ENCODE measurements around the gene ZNF385C. TPM values are rescaled to one million over a fixed set of nuclear protein-coding genes. Genes with fewer than 3 reads are reported as not detected.

The ZNF385C gene
- total RNA-seq, 4 donors from 2014 or later: 0.26 to 0.78 TPM; not detected in 2

DNA sequence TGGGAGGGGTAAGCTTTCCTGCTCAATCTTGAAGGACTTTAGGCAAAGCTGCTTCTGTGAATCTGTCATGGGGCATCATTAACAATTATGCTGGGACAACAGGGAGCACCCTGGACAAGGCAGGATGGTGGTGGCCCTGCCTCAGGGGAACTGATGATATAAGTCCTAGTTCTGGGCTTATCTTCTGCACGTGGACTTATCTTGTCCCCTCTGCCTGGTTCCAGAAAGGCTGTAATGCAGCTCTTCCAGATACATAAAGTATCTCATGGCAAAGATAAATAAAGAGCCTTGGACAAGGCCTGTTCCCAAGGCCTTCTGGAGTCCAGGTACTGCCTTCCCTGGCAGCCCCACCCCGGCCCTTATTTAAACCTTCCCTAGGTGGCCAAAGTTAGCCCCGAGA lies 6.0 kb upstream of the ZNF385C start:
- H3K27ac ChIP-seq: no peak overlapping the region
- no peaks in the 10 kb centered on the region for H3K36me3 ChIP-seq
- peaks cover 12 to 20% of the 10 kb centered on the region in 2 donors for H3K4me1 ChIP-seq
- H3K4me3 ChIP-seq: no peak overlapping the region
- ATAC-seq (no peak), DNase-seq (no peak)
- intact Hi-C loops (cut with DNase I; ENCODE audit: low total_unique reads) (no loop called here), in situ Hi-C loops (cut with MboI; ENCODE audit: low sequenced_read_pairs in 4 of 4) (loop anchor here in 3 of 4 donors (5.0 to 10.0 kb wide), 2 partner anchors 37 to 79 kb away; partner anchors contain the start of gene NKIRAS2 (in 1 of the 3))
- H3K9me3 ChIP-seq: no peaks in the 10 kb centered on the region
- no peaks in the 10 kb centered on the region for H3K27me3 ChIP-seq
- TF ChIP-seq, protein P1, sequence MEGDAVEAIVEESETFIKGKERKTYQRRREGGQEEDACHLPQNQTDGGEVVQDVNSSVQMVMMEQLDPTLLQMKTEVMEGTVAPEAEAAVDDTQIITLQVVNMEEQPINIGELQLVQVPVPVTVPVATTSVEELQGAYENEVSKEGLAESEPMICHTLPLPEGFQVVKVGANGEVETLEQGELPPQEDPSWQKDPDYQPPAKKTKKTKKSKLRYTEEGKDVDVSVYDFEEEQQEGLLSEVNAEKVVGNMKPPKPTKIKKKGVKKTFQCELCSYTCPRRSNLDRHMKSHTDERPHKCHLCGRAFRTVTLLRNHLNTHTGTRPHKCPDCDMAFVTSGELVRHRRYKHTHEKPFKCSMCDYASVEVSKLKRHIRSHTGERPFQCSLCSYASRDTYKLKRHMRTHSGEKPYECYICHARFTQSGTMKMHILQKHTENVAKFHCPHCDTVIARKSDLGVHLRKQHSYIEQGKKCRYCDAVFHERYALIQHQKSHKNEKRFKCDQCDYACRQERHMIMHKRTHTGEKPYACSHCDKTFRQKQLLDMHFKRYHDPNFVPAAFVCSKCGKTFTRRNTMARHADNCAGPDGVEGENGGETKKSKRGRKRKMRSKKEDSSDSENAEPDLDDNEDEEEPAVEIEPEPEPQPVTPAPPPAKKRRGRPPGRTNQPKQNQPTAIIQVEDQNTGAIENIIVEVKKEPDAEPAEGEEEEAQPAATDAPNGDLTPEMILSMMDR (IDR thresholded peaks at IDR 0.05 in 4 of 5, conservative IDR thresholded peaks at IDR 0.05 in 1 of 5): no peak
- TF ChIP-seq POLR2A (IDR thresholded peaks at IDR 0.05): no peak

DNA sequence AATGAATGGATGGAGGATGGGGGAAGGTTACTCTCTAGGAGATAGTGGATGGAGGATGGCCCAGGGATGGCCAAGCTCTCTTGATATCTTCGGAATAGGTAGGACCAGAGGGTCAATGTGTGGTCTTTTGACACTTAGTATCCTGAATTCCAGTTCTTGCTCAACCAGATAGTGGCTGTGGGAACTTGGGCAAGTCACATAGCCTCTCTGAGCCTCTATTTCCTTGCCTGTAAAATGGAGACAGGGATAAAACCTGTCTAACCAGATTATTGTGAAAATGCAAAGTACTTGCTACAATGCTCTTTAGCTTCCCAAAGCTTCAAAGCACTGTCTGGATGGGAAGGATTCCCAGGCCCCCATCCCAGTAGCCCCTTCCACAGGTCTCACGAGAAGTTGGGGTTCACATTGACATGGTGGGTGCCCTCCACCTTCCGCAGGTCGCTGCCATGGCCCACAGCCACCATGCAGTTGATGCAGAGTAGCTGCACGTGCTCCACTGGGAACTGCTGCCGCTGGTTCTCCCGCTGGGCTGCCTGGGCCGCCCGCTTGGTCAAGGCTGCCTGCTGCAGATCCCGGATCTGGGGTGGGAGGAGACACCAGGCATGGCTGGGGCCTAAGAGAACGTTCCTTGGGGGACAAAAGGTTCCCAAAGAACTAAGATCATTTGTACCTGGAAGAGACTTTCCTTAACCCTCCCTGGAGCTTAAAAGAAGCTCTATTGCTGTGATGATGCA lies 5.1 kb upstream of the ZNF385C start:
- in situ Hi-C loops (cut with MboI; ENCODE audit: low sequenced_read_pairs in 4 of 4) (loop anchor here in 3 of 4 donors (5.0 to 10.0 kb wide), 2 partner anchors 36 to 79 kb away; partner anchors contain the start of gene NKIRAS2 (in 1 of the 3)), intact Hi-C loops (cut with DNase I; ENCODE audit: low total_unique reads) (no loop called here)
- Histone ChIP-seq H3K27me3 (no peaks in the 10 kb centered on the region), H3K4me3 (no peak overlapping the region), H3K9me3 (no peaks in the 10 kb centered on the region), H3K4me1 (peaks cover 12 to 20% of the 10 kb centered on the region in 2 donors), H3K27ac (no peak overlapping the region), H3K36me3 (no peaks in the 10 kb centered on the region)
- no peak for DNase-seq
- no peak for ATAC-seq
- TF ChIP-seq, protein P1 (IDR thresholded peaks at IDR 0.05 in 4 of 5, conservative IDR thresholded peaks at IDR 0.05 in 1 of 5): no peak
- TF ChIP-seq POLR2A (IDR thresholded peaks at IDR 0.05): no peak

DNA sequence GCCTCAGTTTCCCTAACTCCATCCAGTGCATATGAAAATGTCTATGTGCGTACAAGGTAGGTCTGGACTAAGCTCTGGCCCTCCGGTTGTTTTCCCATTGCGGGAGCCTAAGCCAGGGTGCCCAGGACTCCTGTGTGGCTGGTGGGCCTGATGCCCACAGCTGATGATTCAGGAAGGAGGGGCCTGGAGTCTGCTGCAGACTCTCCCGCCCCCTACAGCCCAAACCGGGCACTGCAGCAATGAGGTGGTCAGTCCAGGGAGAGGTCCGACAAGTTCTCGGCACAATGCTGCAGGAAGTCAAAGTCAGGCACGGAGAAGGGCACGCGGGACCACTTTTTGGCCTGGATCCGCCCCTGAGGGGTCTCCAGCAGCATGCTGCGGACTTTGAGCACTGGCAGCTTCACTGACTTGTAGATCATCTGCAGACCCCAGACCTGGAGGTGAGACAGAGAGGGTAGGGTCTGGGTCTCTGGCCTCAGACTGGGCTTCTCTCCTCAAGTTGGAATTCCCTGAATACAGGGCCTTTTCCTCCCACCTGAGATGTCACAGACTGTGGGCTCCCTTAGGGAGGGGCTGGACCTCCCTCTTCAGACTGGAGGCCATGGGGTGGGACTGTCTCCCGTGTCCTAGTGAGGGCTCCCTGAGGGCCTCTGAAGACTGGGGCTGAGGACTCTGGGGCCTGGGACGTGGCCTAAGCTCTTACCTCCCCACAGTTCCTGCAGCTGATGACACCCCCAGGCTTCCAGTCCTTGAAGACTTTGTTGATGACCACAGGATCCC lies 3.4 kb upstream of the ZNF385C start:
- ATAC-seq: peak; percentile 85 to 96
- H3K36me3 ChIP-seq: no peaks in the 10 kb centered on the region
- no peaks in the 10 kb centered on the region for H3K9me3 ChIP-seq
- TF ChIP-seq POLR2A (IDR thresholded peaks at IDR 0.05): no peak
- TF ChIP-seq, protein P1 (IDR thresholded peaks at IDR 0.05 in 4 of 5, conservative IDR thresholded peaks at IDR 0.05 in 1 of 5): peak; percentile 89 to 96 (median 93)
- H3K4me3 ChIP-seq: peak overlapping the region in 1 of 4 donors; percentile 9
- peak; percentile 37 to 83 for DNase-seq
- H3K27me3 ChIP-seq: peaks cover 0 to 11% (median 8%) of the 10 kb centered on the region in 3 donors
- H3K4me1 ChIP-seq: peaks cover 12 to 15% of the 10 kb centered on the region in 2 donors
- H3K27ac ChIP-seq: no peak overlapping the region
- intact Hi-C loops (cut with DNase I; ENCODE audit: low total_unique reads) (loop anchor here (1.0 kb wide), 3 partner anchors 34 to 135 kb away; partner anchors contain the start of gene CNP), in situ Hi-C loops (cut with MboI; ENCODE audit: low sequenced_read_pairs in 4 of 4) (loop anchor here in 3 of 4 donors (5.0 to 10.0 kb wide), 2 partner anchors 34 to 77 kb away; partner anchors contain the start of gene NKIRAS2 (in 1 of the 3))

DNA sequence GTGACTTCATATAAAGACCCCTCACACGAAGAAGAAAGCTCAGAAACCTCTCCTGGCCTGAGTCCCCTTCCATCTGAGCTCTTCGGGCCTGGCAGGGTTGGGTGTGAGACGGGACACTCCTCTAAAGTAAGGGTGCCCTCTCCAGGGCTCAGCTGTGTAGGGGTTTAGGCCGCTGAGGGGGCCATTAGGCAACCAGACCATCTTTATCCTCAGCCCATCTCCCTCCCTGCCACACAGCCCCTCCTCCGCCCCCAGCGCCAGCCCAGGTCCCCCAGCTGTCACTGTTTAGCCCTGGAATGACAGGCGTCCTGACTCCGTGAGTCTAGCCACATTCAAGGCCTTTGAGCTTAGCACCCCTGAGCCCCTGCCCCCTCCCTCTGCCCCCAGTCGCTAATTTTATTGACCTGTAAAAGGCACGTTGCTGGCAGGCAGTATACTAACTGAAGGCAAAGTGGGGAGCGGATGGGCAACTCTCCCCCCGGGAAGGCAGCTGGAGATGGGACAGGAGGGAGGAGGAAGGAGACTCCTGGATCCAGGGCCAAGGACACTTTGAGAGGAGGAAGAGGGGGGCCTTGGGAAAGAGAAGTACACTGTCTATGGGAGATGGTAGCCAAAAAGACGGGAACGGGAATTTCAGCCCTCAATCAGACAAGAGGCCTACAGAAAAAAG lies 592 bp upstream of the ZNF385C start:
- Histone ChIP-seq H3K4me3 (no peak overlapping the region), H3K9me3 (no peaks in the 10 kb centered on the region), H3K4me1 (peaks cover 12 to 22% of the 10 kb centered on the region in 2 donors), H3K27me3 (peaks cover 0 to 11% (median 8%) of the 10 kb centered on the region in 3 donors), H3K36me3 (no peaks in the 10 kb centered on the region), H3K27ac (no peak overlapping the region)
- intact Hi-C loops (cut with DNase I; ENCODE audit: low total_unique reads): no loop called here
- in situ Hi-C loops (cut with MboI; ENCODE audit: low sequenced_read_pairs in 4 of 4): no loop called here
- ATAC-seq (no peak), DNase-seq (no peak)
- TF ChIP-seq, protein P1 (IDR thresholded peaks at IDR 0.05 in 4 of 5, conservative IDR thresholded peaks at IDR 0.05 in 1 of 5): no peak
- no peak for TF ChIP-seq POLR2A (IDR thresholded peaks at IDR 0.05)

Measured in gastrocnemius medialis (tissue), 4 donors.